GM18868 (cell line): ENCODE data around the gene RANBP1.
A peak's percentile ranks its signal among the peaks of the same experiment; 100 is the strongest.

Experiments
- ATAC-seq: cut with Tn5 transposase; IDR thresholded peaks from one replicate; pipeline ENCODE4 v1.9.1; 2021; ENCODE audit warnings: mild to moderate bottlenecking, moderate library complexity; ENCODE audit not compliant: unreplicated experiment

RANBP1 gene

DNA sequence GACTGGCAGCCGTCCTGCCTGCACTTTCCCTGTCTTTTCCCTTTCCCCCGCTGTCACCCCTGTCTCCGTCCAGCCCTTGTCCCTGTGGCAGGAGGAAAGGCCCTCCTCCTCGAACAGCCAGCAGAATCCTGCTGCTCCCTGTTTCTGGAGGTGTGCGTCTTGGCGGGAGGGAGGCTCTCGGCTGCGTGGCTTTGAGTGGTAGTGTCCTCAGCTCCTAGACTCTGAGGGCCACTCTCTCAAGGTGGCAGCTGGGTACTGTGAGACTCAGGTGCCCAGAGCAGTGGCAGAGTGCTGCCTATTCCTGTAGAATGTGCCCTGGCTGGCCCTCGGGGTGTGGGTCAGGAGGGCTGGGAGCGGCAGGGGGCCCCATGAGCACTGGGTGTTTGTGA lies 9.1 kb upstream of the RANBP1 start:
- ATAC-seq = no peak

DNA sequence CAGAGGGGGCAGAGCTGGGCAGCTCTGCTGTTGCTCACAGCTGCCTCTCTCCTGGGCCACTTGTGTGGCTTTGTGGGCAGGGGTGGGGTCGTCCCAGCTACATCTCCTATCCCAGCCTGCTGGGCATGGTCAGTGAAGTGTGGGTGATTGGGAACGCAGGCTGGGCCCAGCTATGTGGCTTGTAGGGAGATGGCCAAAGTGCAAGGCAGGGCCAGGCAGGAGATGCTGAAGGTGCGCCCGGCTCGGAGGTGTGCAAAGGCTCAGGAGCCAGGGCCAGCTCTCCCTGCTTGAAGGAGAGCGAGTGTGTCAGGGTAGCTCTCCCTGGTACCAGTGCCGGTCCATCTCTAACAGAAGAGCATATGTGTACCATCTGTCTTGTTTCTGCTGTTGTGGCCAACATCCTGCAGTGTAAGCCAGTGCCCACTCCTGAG lies 8.4 kb upstream of the RANBP1 start:
- ATAC-seq = no peak

DNA sequence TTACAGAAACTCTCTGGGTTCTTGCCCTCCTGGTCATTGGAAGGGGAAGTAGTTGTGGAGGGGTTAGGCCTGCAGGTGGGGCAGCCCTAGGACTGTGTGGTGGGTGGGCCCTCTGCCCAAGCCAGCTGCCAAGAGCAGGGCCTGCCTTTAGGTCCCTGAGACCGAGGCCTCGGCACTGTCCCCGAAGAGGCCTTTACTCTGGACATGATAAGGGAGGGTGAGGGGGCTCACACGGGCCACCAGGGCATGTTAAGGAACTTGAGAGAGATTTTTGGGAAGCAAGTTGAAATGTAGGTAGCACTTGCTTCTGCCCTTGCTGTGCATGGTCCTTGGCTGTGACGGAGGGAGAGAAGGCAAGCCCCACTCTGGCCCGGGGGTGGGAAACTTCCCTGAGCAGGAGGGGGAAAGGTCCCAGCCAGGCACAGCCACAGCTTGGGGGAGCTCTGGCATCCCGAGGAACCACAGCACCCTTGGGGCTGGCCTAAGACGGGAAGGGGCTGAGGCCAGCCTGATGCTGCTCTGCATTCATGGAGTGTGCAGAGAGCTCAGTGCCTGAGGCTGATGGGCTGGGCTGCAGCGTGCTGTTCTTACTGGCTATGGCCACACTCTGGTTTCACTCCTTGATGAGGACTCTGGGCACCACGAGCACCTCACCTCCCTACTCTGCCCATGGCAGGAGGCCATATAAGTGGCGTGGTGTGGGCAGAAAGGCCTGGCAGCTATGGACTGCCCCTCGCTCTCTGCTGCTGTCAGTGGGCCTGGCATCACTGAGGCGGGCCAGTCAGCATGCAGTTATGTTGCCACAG lies 7.8 kb upstream of the RANBP1 start:
- no peak for ATAC-seq

DNA sequence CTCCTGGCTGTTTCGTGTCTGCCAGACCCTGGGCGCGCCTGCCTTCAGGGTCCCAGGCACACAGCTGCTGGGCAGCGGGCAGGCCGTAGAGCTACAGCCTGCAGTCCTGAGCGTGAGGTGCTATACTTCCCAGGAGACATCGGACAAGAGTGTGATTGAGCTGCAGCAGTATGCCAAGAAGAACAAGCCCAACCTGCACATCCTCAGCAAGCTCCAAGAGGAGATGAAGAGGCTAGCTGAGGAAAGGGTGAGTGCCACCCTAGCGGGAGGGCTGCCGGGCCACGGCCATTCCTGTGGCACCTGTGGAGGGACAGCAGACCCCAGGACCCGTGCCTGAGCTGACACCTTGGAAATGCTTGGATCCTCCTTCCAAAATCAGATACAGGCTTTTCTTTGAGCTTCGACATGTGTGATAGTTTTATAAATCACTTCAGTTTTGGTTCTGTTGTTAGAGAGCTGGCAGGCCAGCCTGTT lies 7.1 kb upstream of the RANBP1 start:
- no peak for ATAC-seq

DNA sequence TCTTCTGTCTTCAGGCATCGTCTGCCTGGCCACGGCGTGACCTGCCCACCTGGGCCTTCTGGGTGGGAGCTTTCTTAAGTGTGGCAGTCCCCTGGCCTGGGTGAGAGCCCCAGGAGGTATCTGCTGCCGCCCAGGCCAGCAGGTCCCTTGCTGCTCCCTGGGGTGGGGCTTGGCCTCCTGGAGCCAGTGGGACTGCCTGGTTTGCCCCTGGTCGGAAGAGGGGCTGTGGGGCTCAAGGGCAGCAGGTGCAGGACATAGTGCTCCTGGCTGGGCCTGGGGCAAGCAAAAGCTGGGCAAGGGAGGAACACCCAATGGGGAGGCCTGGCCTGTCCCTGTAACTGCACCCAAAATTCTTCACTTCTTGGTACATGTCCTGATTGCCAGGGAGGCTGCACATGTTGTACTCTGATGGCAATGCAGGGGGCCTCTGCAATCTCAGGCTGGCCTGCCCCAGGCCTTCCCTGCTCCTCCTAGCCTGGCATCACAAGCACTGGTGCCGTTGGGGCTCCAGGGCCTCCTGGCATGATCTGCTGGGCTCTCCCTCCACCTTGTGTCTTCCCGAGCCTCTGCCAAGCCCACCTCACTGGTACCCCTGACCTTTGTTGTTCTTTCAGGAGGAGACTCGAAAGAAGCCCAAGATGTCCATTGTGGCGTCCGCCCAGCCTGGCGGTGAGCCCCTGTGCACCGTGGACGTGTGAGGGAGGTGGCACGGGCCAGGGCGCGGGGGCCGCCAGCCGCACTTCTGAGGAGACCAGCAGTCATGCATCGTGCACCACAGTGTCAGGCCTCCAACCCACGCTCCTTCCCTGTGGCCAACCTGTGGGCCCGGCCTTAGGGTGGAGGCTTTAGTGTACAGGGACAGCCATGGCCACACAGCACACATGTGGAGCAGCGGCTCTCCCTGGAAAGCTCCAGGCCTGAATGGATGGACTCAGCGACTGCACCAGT lies 6.2 kb upstream of the RANBP1 start:
- ATAC-seq = no peak

DNA sequence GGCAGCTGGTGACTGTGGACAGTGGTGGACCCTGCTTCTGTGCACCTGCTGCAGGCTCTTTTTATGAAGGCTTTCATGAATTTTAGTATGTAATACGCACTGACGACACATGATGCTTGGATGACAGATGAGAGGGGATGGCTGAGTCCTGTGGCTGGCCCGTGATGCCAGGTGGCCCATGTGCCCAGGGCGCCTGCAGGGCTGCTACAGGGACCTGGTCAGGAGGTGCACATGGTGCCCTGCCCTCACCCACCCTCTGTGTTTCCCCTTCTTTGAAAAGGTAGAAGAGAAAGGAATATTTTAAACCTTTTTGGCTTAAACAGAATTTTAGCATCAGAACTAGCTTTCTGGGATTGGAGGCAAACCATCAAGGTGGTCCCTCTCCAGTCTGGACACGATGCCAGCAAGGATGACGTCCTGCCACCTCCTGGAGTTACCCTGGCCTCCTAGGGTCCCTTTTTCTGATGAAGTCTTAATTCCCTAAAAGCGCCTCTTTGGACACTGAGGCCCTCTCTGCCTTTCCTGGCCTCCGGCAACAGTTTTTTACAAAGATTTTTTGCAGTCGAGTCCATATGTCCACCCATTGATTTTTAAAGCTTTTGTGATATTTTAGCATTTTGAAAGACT lies 5.4 kb upstream of the RANBP1 start:
- no peak for ATAC-seq

DNA sequence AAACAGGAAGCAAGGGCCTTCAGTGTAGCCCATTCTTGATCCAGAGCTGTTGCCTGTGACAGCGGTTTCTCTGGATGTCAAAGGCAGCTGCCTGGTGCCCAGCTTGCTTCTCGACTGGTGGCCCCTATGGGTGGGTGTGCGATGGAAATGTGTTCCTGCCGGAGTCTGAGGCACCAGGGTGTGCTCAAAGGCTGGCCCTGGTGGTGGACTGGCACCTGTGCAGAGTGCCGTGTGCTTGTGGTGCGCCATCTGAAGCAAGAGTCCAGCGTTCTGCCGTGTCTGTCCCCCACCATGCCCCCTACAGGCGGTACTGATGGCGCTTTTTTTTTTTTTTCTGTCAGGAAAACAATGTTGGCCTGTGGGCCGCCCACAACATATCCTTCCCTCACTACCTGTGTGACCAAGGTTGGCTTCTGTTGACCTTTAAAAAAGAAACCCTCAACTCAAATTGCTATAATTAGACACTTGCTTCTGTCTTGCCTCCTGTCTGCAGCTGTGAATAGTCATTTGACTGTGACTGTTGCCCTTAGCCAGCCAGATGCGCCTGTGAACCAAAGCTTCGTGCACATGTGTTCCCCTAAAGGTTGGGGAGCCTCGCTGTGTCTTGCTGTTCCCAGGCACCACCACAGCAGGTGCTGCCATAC lies 4.7 kb upstream of the RANBP1 start:
- no peak for ATAC-seq

DNA sequence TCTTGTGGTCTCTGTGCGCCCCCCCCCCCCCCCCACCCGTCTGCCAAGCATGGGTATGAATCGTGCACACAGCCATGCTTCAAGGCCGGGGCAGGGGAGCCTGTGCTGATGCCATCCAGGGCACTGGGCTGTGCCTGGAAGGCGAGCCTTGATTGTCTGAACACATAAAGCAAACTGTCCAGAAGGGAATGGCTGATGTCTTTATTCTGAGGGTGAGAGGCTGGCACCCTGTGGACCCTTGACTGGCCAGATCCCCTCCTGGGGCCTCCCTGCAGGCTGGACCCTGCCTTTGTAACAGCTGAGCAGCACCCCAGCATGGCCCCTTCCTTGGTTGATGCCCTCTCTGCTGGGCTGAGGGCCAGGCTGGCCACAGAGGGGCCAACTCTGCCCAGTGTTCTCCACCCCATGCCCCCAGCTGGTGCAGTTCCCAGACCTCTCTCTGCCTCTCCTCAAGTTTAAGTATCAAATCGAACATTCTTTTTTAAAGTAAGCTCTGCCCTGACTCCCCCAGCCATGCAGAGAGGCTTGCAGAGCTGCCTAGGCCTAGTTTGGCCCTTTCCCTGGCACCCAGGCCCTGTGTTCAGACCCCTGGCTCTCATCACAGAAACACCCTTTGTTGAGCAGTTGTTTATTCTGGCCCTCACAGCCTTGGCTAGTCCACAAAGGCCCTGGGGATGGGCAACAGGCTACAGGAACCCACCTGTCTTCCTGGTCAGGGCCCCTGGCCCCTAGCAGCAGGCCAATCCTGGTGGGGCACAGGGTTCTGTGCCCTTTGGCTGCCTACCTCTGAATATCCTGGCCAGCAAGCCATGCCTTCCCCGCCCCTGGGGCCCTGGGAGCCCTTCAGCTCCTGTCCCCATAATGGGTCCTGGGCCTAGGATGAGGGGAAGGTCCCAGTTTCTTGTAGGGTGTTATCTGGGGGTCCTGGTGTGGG lies 3.9 kb upstream of the RANBP1 start:
- no peak for ATAC-seq

DNA sequence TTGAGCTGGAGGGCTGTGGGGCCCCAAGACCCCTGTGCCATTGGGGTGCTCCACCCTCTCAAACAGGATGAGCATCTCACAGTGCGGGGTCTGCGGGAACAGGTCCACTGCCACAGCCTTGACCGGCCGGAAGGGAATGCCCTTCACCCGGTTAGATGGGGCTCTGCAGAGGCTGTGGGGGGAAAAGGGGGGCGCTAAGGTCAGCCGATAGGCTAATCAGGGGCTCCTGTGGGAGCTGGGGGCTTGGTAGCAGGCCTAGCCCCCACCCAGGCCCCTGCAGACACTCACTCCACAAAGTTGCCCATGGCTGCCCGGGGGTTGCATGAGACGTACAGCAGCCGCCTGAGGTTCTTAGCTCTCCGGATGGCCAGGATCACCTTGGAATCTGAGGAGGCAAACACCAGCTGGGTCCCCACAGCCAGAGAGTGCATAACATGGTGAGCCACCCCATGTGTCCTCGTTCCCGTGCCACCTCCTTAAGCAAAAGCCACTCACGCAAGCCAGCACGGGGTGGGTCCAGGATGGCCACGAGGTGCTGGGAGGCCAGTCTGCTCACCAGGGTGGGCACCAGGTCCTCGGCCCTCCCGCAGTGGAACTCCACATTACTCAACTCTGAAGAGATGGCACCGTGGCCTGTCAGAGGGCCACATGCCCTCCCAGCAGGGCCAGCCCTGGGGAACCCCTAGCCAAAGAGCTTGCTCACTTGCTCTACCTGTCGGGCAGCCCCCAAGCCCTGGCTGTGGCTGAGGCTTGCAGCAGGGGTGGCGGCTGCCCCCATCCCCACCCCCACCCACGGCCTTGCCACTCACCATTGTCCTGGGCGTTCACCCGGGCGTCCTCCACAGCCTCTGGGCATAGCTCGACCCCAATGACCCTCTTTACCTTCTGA lies 3.0 kb upstream of the RANBP1 start:
- ATAC-seq = no peak

DNA sequence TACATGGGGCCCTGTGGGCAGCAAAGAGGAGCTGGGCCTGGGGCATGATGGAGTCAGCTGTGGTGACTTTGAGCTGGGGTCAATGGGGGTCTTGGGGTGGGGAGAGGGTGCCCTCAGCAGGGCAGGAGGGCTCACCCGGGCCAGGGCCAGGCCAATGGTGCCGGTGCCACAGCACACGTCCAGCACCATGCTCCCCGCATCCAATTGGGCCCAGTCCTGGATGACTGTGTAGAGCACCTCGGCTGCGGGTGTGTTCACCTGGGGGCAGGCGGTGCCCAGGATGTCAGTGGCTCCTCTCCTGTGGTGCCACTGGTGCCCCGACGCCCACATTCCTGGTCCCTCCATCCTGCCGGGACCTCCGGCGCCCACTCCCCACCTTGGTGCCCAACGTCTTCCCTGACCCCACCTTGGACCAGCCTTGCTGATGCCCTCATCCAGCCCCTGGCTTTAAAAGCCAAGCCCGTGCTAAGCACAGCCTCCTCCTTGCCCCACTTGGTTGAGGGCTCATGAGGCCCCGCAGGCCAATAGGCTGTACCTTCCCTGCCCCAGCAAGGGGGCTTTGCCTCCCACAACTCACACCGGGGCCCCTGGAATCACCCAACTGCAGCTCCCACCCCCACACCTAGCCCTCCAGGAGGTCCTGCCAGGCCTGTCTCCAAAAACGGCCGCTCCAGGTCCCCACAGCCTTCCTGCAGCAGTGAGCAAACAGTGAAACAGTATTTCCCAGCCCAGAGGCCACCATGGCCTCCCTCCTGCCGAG lies 2.2 kb upstream of the RANBP1 start:
- ATAC-seq = no peak

DNA sequence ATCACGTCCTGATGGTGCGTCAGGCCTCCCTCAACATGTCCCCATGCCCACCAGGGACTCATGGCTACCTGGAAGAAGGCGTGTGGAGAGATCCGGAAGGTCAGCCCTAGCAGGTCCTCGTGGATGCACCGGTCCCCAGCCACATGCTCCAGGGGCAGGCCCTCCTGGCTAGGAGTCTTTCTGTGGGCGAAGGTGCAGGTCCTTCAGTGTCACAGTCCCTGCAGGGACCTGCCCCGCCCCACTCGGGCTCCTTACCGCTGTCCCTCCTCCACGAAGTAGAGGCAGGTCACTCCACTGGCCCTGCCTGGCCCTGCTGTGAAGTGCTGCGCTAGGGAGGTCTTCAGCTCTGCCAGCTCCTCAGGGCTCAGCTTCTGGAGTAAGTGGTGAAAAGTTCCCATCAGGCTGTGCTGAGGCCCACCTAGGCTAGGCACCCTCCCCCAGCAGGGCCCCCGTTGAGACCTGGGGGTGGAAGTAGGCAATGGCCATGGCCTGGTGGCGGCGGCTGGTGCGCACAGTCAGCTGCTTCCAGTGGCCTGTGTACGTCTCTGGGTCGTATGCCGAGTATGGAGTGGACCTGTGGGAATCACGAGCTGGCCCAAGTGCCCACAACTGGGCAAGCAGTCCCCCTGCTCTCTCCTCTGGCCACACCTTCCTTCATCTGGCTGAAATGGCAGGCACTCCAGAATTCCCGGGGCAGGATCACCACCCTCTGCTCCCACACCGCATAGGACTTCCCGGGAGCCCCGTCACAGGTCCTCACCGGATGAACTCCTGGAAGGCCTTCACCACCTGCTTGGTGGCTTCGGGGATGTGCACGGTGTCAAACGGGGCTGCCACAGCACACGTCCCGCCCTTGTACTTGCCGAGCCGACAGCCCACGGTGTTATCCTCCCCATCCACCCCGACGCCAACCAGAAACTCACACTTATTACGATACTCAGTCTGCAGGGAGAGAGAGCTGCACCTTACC lies 1.1 kb upstream of the RANBP1 start:
- no peak for ATAC-seq

DNA sequence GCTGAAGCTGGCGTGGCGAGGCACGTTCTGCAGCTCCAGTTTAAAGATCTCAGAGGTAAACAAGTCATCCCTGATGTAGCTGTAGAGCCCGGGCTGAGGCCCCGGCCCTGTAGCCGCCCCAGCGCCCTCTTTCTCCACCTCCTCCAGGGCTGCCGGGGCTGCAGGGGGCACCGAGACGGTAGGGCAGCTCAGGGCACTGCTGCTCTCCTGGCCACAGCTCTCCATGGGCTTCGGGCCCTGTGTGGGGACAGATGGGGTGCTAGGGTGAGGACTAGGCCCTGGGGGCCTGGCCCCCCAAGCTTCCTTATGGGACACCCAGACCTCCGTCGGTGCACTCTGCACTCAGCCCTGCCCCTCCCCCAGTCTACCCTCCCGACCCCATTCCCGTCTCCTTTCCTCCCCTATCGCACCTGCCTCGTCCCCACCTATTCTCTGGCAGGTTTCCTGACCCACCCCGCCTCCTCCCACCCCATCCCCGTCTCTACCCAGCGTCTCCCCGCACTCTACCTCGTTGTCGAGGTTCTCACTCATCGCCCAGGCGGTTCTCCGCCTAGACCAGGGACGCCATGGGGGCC lies 559 bp downstream of the RANBP1 start:
- no peak for ATAC-seq

DNA sequence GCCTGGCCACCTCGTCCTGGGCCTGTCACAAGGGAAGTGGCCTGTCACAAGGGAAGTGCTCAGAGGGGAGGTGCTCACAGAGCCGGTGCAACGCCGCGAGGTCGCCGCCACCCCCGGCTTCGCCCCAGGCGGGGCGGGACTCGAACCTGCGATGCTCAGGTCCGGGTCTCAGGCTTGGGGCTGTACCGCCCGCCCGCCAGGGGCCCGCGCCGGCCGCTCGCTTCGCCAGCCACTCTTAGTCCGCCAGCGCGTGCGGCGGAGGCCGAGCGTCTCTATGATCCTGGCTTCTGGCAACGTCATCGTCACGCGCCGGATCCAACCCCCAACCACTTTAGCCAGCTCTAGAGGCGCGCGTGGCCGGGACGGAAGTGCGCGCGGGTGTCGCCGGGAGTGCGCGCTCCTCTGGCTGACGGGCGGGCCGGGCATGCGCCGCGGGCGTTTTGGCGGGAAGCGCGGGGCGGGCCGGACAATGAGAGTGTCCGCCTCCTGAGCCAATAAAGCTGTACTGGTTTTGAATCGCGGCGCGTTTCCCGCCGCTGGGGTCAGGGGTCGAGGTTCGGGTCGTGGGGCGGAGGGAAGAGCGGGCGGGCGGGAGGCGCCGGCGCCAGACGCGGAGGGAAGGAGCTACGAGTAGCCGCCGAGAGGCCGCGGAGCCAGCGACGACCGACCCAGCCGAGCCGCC lies 1.2 kb downstream of the RANBP1 start, which contains the start of gene TRMT2A:
Gene TRMT2A, minus strand, starts transcription at position 276 of the 682 bp plus-strand sequence. CDS start 320 bp downstream, outside the sequence.
- ATAC-seq = peak; percentile 74

DNA sequence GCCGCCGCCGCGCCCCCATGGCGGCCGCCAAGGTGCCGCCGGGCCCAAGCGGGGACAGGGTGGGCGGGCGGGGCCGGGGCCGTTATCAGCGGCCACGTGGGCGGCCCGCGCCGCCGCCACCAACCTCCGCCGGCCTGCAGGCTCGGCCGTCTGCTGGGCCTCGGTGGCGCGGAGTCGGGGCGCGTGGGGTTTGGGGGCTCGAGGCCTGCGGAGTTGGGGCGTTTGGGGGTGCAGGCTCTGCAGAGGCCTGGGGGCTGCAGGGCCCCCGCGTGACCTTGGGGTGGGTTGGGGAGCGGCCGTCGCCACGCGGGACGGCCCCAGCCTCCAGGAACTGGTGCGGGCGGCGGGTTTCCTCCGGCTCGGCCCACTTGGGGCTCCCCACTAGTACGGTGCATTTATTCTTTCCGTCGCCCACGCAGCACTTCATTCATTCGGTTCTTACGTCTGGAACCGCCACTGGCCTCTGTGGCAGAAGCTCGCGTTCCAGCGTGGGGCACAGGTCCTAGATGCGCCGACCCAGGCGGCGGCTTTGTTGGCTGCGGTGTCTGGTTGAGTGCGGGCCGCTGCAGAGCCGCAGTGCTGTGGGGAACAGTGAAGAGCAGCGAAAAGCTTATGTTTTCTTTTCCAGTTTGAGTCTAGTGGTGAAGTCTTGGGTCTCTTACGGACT lies 1.9 kb downstream of the RANBP1 start:
- peak; percentile 19 for ATAC-seq

DNA sequence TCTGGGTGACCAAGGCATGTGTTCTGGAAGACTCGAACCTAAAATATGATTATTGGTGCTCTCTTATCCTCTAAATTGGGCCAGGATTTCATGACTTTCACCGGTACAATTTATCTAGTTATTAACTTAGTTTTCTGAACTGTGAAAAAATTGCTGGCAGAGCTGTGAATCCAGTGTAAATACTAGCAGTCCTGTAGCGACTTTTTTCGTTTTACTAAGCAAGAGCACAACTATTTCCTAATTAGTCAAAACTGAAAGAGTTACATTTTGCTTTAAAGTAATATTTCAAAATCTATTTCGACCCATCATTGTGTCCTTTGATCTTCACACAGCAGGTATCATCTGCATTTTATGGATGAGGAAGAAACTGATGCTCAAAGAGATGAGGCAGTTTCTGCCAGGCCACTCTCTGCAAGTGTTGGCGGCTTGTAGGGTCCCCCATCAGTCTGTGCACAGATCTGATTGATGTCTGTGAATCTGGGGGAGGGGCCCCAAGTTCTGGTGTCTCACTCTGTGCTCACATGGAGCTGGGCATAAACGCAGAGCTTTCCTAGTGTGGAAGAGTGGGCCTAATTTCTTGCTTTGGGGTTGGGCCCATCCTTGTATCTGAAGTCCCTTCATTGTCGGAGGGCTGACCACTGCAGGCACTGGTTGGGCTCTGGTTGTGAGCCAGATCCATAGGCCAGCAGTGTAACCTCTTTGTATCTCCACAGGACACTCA lies 2.6 kb downstream of the RANBP1 start:
- no peak for ATAC-seq
